Suprapubic skin (tissue), 4 donors: ENCODE measurements around the gene EYS. TPM values are rescaled to one million over a fixed set of nuclear protein-coding genes. Genes with fewer than 3 reads are reported as not detected.
A peak's percentile ranks its signal among the peaks of the same experiment; 100 is the strongest.

Experiments
- DNase-seq, 2 donors: peaks; one replicate each; pipeline ENCODE4 v3.0.0-alpha.2; 2019; ENCODE audit warnings: low spot score in 2 of 2
- H3K27ac ChIP-seq: fragments of 200-600 bp; sonication (generic); one replicate; pipeline ENCODE4 v1.5.1; 2019
- H3K27me3 ChIP-seq: fragments of 200-600 bp; sonication (generic); one replicate; pipeline ENCODE4 v1.5.1; 2019
- H3K36me3 ChIP-seq: fragments of 200-600 bp; sonication (generic); one replicate; pipeline ENCODE4 v1.5.1; 2019
- H3K4me1 ChIP-seq: fragments of 200-600 bp; sonication (generic); one replicate; pipeline ENCODE4 v1.5.1; 2019
- H3K4me3 ChIP-seq: fragments of 200-600 bp; sonication (generic); one replicate; pipeline ENCODE4 v1.5.1; 2019; ENCODE audit warnings: mild to moderate bottlenecking
- H3K9me3 ChIP-seq: fragments of 200-600 bp; sonication (generic); one replicate; pipeline ENCODE4 v1.5.1; 2019
- CTCF ChIP-seq, 2 donors: fragments of 200-600 bp in 1 of 2; fragments of 450-650 bp in 1 of 2; sonication (generic) in 1 of 2; IDR thresholded peaks; one replicate each; pipeline ENCODE4 v1.5.1; 2016 to 2019; ENCODE audit warnings: antibody characterized with exemption in 2 of 2, mild to moderate bottlenecking in 1 of 2, moderate library complexity in 1 of 2
- EP300 ChIP-seq: sonication (generic); formaldehyde crosslinking; IDR thresholded peaks from one replicate; pipeline ENCODE4 v1.6.1; 2017; ENCODE audit warnings: antibody characterized with exemption
- POLR2A ChIP-seq, 2 donors: fragments of 450-650 bp; IDR thresholded peaks; one replicate each; pipeline ENCODE4 v1.6.1; 2017; ENCODE audit warnings: antibody characterized with exemption in 2 of 2, mild to moderate bottlenecking in 2 of 2, moderate library complexity in 2 of 2
- POLR2AphosphoS5 ChIP-seq, 3 donors: sonication (generic); formaldehyde crosslinking; IDR thresholded peaks; one replicate each; pipeline ENCODE4 v1.6.1; 2017; ENCODE audit warnings: antibody characterized with exemption in 3 of 3
- WGBS: methylation state at CpG from one replicate; pipeline ENCODE4 v1.1.5; 2018; 5-methylcytosine and 5-hydroxymethylcytosine counted together
- total RNA-seq, 4 donors: library from RNA; depleted of rRNA; stranded (reverse); fragments of >200 nt; gene quantifications; one replicate each; pipeline ENCODE4 v1.1.0, GENCODE V29; 2016

Gene EYS
- total RNA-seq, 4 donors from 2014 or later, result not detected

- H3K27me3 ChIP-seq, result no peaks in the 10 kb centered on the region
- no peak overlapping the region for H3K4me3 ChIP-seq
- no peak for DNase-seq
- no peaks in the 10 kb centered on the region for H3K9me3 ChIP-seq
- H3K27ac ChIP-seq, result no peak overlapping the region
- WGBS, result 14% methylated on average over 6 of the region's 6 CpGs
- no peaks in the 10 kb centered on the region for H3K36me3 ChIP-seq
- no peak for TF ChIP-seq EP300
- TF ChIP-seq POLR2AphosphoS5 (IDR thresholded peaks at IDR 0.05), result no peak
- TF ChIP-seq POLR2A (IDR thresholded peaks at IDR 0.05), result no peak
- peak; percentile 27 to 52 for TF ChIP-seq CTCF (IDR thresholded peaks at IDR 0.05)
- H3K4me1 ChIP-seq, result no peaks in the 10 kb centered on the region
Measured at GRCh38 chr6:63923139-63923739, 1783.8 kb downstream of the EYS start.

- Histone ChIP-seq H3K36me3 (no peaks in the 10 kb centered on the region), H3K27ac (no peak overlapping the region), H3K9me3 (no peaks in the 10 kb centered on the region), H3K4me3 (no peak overlapping the region), H3K4me1 (no peaks in the 10 kb centered on the region), H3K27me3 (peaks cover 2% of the 10 kb centered on the region)
- no peak for TF ChIP-seq POLR2AphosphoS5 (IDR thresholded peaks at IDR 0.05)
- TF ChIP-seq POLR2A (IDR thresholded peaks at IDR 0.05), result no peak
- no peak for TF ChIP-seq CTCF (IDR thresholded peaks at IDR 0.05)
- no peak for TF ChIP-seq EP300
- 77% methylated on average over 7 of the region's 7 CpGs for WGBS
- no peak for DNase-seq
Measured at GRCh38 chr6:63919556-63920110, 1787.4 kb downstream of the EYS start.

DNA sequence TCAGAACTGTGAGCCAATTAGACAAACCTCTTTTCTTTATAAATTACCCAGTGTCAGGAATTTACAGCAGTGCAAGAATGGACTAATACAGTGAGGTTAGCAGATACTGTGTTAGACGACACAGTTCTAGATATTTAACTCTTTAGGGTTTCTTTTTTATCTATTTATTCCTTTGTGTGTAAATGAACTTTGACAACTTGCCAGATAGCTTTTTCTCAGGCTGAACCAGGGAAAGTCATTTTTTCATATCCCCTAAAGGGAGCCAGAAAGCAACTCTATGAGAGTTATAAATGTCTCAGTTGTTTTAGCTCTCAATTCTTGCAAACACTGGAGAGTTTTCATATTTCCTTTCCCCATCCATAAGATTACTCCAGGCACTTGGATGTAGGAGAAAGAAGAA, 1794.1 kb downstream of the EYS start:
- peaks cover 2% of the 10 kb centered on the region for H3K27me3 ChIP-seq
- H3K4me1 ChIP-seq, result no peaks in the 10 kb centered on the region
- no peak overlapping the region for H3K27ac ChIP-seq
- no peaks in the 10 kb centered on the region for H3K36me3 ChIP-seq
- WGBS, result 27% methylated on average over 1 of the region's 1 CpG
- no peaks in the 10 kb centered on the region for H3K9me3 ChIP-seq
- no peak for DNase-seq
- TF ChIP-seq POLR2A (IDR thresholded peaks at IDR 0.05), result no peak
- TF ChIP-seq EP300, result no peak
- no peak for TF ChIP-seq CTCF (IDR thresholded peaks at IDR 0.05)
- TF ChIP-seq POLR2AphosphoS5 (IDR thresholded peaks at IDR 0.05), result no peak
- no peak overlapping the region for H3K4me3 ChIP-seq

GRCh38 chr6:63910863-63911551, 1796.0 kb downstream of the EYS start:
- DNase-seq, result no peak
- Histone ChIP-seq H3K36me3 (no peaks in the 10 kb centered on the region), H3K4me1 (no peaks in the 10 kb centered on the region), H3K4me3 (no peak overlapping the region), H3K9me3 (no peaks in the 10 kb centered on the region), H3K27me3 (no peaks in the 10 kb centered on the region), H3K27ac (no peak overlapping the region)
- TF ChIP-seq CTCF (IDR thresholded peaks at IDR 0.05), result no peak
- TF ChIP-seq POLR2AphosphoS5 (IDR thresholded peaks at IDR 0.05), result no peak
- no peak for TF ChIP-seq POLR2A (IDR thresholded peaks at IDR 0.05)
- no peak for TF ChIP-seq EP300
- 53% methylated on average over 2 of the region's 2 CpGs for WGBS

DNA sequence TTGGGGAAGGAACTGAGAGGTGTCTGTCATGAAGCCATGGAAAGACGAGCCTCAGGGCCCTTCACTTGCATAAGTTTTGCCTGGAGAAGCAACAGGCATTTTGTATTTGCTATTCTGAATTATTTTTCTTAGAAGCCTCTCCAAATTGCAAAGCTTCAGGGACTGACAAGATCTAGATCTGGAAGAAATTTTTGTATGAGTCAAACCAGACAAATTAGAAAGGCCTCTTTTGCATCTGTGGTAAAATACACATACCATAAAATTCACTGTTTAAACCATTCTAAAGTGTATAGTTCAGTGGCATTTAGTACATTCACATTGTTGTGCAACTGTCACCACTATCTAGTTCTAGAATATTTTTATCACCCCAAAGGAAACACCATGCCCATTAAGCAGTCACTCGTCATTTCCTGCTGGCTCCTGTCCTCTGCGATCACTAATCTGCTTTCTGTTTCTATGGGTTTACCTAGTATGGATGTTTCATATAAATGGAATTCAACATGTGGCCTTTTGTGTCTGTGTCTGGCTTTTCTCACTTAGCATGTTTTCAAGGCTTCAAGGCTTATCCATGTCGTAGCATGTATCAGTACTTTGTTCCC, 1802.3 kb downstream of the EYS start:
- TF ChIP-seq POLR2AphosphoS5 (IDR thresholded peaks at IDR 0.05), result no peak
- no peak for TF ChIP-seq EP300
- TF ChIP-seq POLR2A (IDR thresholded peaks at IDR 0.05), result no peak
- no peak for TF ChIP-seq CTCF (IDR thresholded peaks at IDR 0.05)
- H3K36me3 ChIP-seq, result no peaks in the 10 kb centered on the region
- no peaks in the 10 kb centered on the region for H3K27me3 ChIP-seq
- 28% methylated on average over 4 of the region's 4 CpGs for WGBS
- no peak overlapping the region for H3K4me3 ChIP-seq
- no peaks in the 10 kb centered on the region for H3K9me3 ChIP-seq
- H3K4me1 ChIP-seq, result peaks cover 3% of the 10 kb centered on the region
- no peak for DNase-seq
- no peak overlapping the region for H3K27ac ChIP-seq
